K562 (cell line): Measurements from ENCODE around the gene MICALL2. TPM values are rescaled to one million over a fixed set of nuclear protein-coding genes. Genes with fewer than 3 reads are reported as not detected.
A peak's percentile ranks its signal among the peaks of the same experiment; 100 is the strongest.

Experiments used
- ATAC-seq: fragments of 200-7000 bp; cut with Tn5 transposase; 3 replicates; pipeline ENCODE4 v1.9.1; 2020; ENCODE audit warnings: moderate library complexity
- BruUV-seq: library from RNA; stranded (reverse); fragments of 400-500 nt; replicated peaks from 2 replicates; lab custom pipeline; 2021; lab: Mats Ljungman, UMichigan
- CTCF ChIA-PET: fragments of 300-600 bp; formaldehyde crosslinking; extraction: SDS; loops from one replicate; lab custom pipeline; 2021; ENCODE audit warnings: low intra/inter-chr PET ratio; lab: Yijun Ruan, JAX
- POLR2A ChIA-PET: fragments of 300-600, 350-650 bp; sonication (Branson Sonifier 250); formaldehyde crosslinking; extraction: SDS; loops from one replicate; lab custom pipeline; 2021; ENCODE audit warnings: antibody characterized with exemption, inconsistent platforms; lab: Yijun Ruan, JAX
- DNase-seq, 4 experiments: peaks; one replicate each; pipeline versions ENCODE4 v3.0.0 to v3.0.0-alpha.2; 2011 to 2018; ENCODE audit warnings: low spot score in 3 of 4, mixed read lengths in 3 of 4; ENCODE audit errors: extremely low read depth in 1 of 4
- FAIRE-seq: peaks from 2 replicates; lab custom pipeline; 2011; peaks lifted over from hg19 to GRCh38; lab: Jason Lieb, UNC
- H2AFZ ChIP-seq: 2 replicates; pipeline ENCODE4 v1.6.0; 2011; ENCODE audit warnings: low read depth, low read length, control low read depth, inconsistent platforms
- H3K27ac ChIP-seq: fragments of 200-600 bp; 3 replicates; pipeline ENCODE4 v1.8.0; 2011; ENCODE audit warnings: low read depth, mild to moderate bottlenecking, control low read depth, inconsistent platforms, low read length, moderate library complexity, mixed read lengths; ENCODE audit errors: extremely low read depth
- H3K27me3 ChIP-seq, 2 experiments: fragments of 300-600 bp in 1 of 2; 2 replicates in 1 of 2; 3 replicates in 1 of 2; pipeline versions ENCODE4 v1.6.0 to v1.8.0; 2011; ENCODE audit warnings: inconsistent platforms in 2 of 2, low read length in 2 of 2, mild to moderate bottlenecking in 1 of 2, mixed read lengths in 1 of 2, moderate library complexity in 1 of 2; ENCODE audit not compliant: control insufficient read depth in 2 of 2, insufficient read depth in 2 of 2
- H3K36me3 ChIP-seq: fragments of 300-600 bp; 3 replicates; pipeline ENCODE4 v1.8.0; 2011; ENCODE audit warnings: mild to moderate bottlenecking, low read length, inconsistent platforms; ENCODE audit not compliant: control insufficient read depth, insufficient read depth
- H3K4me1 ChIP-seq, 2 experiments: fragments of 200-600 bp in 1 of 2; replicated peaks in 1 of 2; 2 replicates in 1 of 2; 3 replicates in 1 of 2; pipeline versions ENCODE4 v1.5.1 to v1.8.0; 2011; ENCODE audit warnings: inconsistent platforms in 2 of 2, low read length in 2 of 2, mild to moderate bottlenecking in 1 of 2, mixed read lengths in 1 of 2, moderate library complexity in 1 of 2; ENCODE audit not compliant: control insufficient read depth in 2 of 2, insufficient read depth in 2 of 2
- H3K4me2 ChIP-seq: 2 replicates; pipeline ENCODE4 v1.6.1; 2011; ENCODE audit warnings: low read length, control low read depth, inconsistent platforms, mixed read lengths; ENCODE audit not compliant: insufficient read depth
- H3K4me3 ChIP-seq: fragments of 200-600 bp; sonication (generic), shearing (Covaris generic); 2 replicates; pipeline ENCODE4 v1.5.1; 2016; ENCODE audit warnings: control low read depth, inconsistent platforms
- H3K79me2 ChIP-seq: fragments of 200-600 bp; 3 replicates; pipeline ENCODE4 v1.8.0; 2011; ENCODE audit warnings: low read length, inconsistent platforms; ENCODE audit not compliant: control insufficient read depth, insufficient read depth
- H3K9ac ChIP-seq, 2 experiments: 2 replicates each; pipeline versions ENCODE4 v1.6.0 to v1.6.1; 2011; ENCODE audit warnings: low read depth in 2 of 2, low read length in 2 of 2, control low read depth in 1 of 2, inconsistent platforms in 1 of 2, mild to moderate bottlenecking in 1 of 2, mixed read lengths in 1 of 2; ENCODE audit not compliant: insufficient read depth in 1 of 2
- H3K9me1 ChIP-seq: one replicate; pipeline ENCODE4 v1.6.0; 2011; ENCODE audit warnings: inconsistent platforms, mild to moderate bottlenecking, low read length, moderate library complexity; ENCODE audit not compliant: control insufficient read depth, insufficient read depth
- H3K9me3 ChIP-seq: replicated peaks from 2 replicates; pipeline ENCODE4 v1.5.1; 2011; ENCODE audit warnings: low read depth, low read length, inconsistent platforms; ENCODE audit not compliant: control insufficient read depth, insufficient read depth
- H4K20me1 ChIP-seq: replicated peaks from 2 replicates; pipeline ENCODE4 v1.6.1; 2011; ENCODE audit warnings: low read length, inconsistent platforms, mixed read lengths; ENCODE audit not compliant: control insufficient read depth, insufficient read depth
- CTCF ChIP-seq, 3 experiments: IDR thresholded peaks in 2 of 3; conservative IDR thresholded peaks in 1 of 3; 2 replicates each; pipeline ENCODE4 v1.5.1; 2011 to 2012; ENCODE audit warnings: low read length in 3 of 3, mild to moderate bottlenecking in 3 of 3, control low read depth in 2 of 3, improper control_type of control experiment in 1 of 3, inconsistent platforms in 1 of 3, low read depth in 1 of 3, mixed read lengths in 1 of 3, moderate library complexity in 1 of 3; ENCODE audit not compliant: insufficient read depth in 2 of 3
- FOXJ3 ChIP-seq: sonication (generic); formaldehyde crosslinking; IDR thresholded peaks from 2 replicates; pipeline ENCODE4 v1.4.0; 2020; ENCODE audit warnings: mild to moderate bottlenecking, missing genetic modification reagents
- MEIS2 ChIP-seq: fragments of 450-650 bp; IDR thresholded peaks from 2 replicates; pipeline ENCODE4 v1.6.1; 2014; ENCODE audit warnings: mild to moderate bottlenecking; ENCODE audit not compliant: partially characterized antibody
- MXD1 ChIP-seq: fragments of 250-450 bp; sonication (Bioruptor Pico); IDR thresholded peaks from 2 replicates; pipeline ENCODE4 v1.8.0; 2021; ENCODE audit warnings: borderline replicate concordance, mild to moderate bottlenecking, moderate library complexity; ENCODE audit not compliant: poor library complexity, severe bottlenecking
- NFE2L1 ChIP-seq: fragments of 450-650 bp; IDR thresholded peaks from 2 replicates; pipeline ENCODE4 v1.6.1; 2016; ENCODE audit warnings: missing genetic modification characterization, low read depth, mild to moderate bottlenecking, missing compliant biosample characterization, moderate library complexity, borderline replicate concordance
- TGIF2 ChIP-seq: sonication (generic); formaldehyde crosslinking; IDR thresholded peaks from 2 replicates; pipeline ENCODE4 v1.8.1; 2022; ENCODE audit warnings: mild to moderate bottlenecking, missing genetic modification reagents, moderate library complexity
- ZNF589 ChIP-seq: fragments of 200-800 bp; sonication (Bioruptor generic); IDR thresholded peaks from 2 replicates; pipeline ENCODE4 v1.6.1; 2016; ENCODE audit warnings: low read depth, missing genetic modification characterization, missing compliant biosample characterization
- WGBS: fragments of 100-300 bp; shearing (Covaris generic); methylation state at CpG from one replicate; pipeline ENCODE4 v1.1.6; 2016; ENCODE audit warnings: low coverage, mixed read lengths; ENCODE audit not compliant: insufficient coverage; ENCODE audit errors: missing lambda C conversion rate; 5-methylcytosine and 5-hydroxymethylcytosine counted together
- in situ Hi-C: fragments of 300-500 bp; cut with MboI; formaldehyde crosslinking; loops from 4 replicates; pipeline ENCODE4 v1.15.0; 2018; ENCODE audit warnings: inconsistent platforms, mixed read lengths
- intact Hi-C: fragments of 100-400 bp; cut with micrococcal nuclease; formaldehyde crosslinking; loops from 2 replicates; pipeline ENCODE4 v1.14.2; 2022
- polyA plus RNA-seq, 8 experiments: library from polyadenylated mRNA; depleted of rRNA in 4 of 8; stranded (reverse) in 5 of 8; unstranded in 3 of 8; fragments of >200 nt; fragmentation: Nextera tagmentation in 2 of 8; fragmentation: Illumina TruSeq in 1 of 8; extraction: Ambion mirVana in 2 of 8; extraction: Trizol in 1 of 8; gene quantifications; 2 replicates each; pipeline versions ENCODE4 v1.2.1 to v1.2.3, GENCODE V29; 2011 to 2014; ENCODE audit warnings: inconsistent platforms in 1 of 8, missing spikeins in 1 of 8
- total RNA-seq, 7 experiments: library from RNA; depleted of rRNA in 6 of 7; stranded (reverse); fragments of >200 nt in 6 of 7; fragmentation: Illumina TruSeq in 2 of 7; extraction: Trizol in 2 of 7; gene quantifications; 2 replicates each; pipeline versions ENCODE4 v1.2.1 to v1.2.3, GENCODE V29; 2011 to 2021; ENCODE audit warnings: low replicate concordance in 1 of 7

MICALL2 gene
- total and polyA plus RNA-seq, 9 of the 15 experiments (the other 6 are each of a cell fraction or from before 2014, with no cell fraction given): 1.8 to 103 (median 17.0) TPM

- TF ChIP-seq TGIF2: no peak
- TF ChIP-seq ZNF589: no peak
- TF ChIP-seq CTCF (IDR thresholded peaks at IDR 0.05 in 2 of 3, conservative IDR thresholded peaks at IDR 0.05 in 1 of 3; ENCODE audit: insufficient read depth in 2 of 3, low read depth in 1 of 3, low read length in 3 of 3): peak in 1 of 3 experiments; percentile 28; a peak in 1 of 6 replicates
- no peak for TF ChIP-seq NFE2L1 (tag)
- no peak for TF ChIP-seq MEIS2
- TF ChIP-seq FOXJ3 (CRISPR knock-in tag): no peak
- no peak for TF ChIP-seq MXD1 (CRISPR knock-in tag)
- Histone ChIP-seq H3K9me3 (no peaks in the 10 kb centered on the region), H4K20me1 (no peaks in the 10 kb centered on the region), H3K4me3 (no peak overlapping the region), H3K27me3 (peaks cover 34 to 63% of the 10 kb centered on the region in 2 experiments; a peak in 4 of 5 replicates), H3K9me1 (no peaks in the 10 kb centered on the region), H3K4me2 (no peak overlapping the region), H3K9ac (no peak overlapping the region), H3K79me2 (no peaks in the 10 kb centered on the region), H3K36me3 (no peaks in the 10 kb centered on the region), H3K27ac (no peak overlapping the region), H3K4me1 (peaks cover 0 to 24% of the 10 kb centered on the region in 2 experiments; a peak in 1 of 5 replicates), H2AFZ (no peak overlapping the region)
- in situ Hi-C loops: no loop called here
- FAIRE-seq (no peak), DNase-seq (no peak), ATAC-seq (peak; percentile 49)
- 3% methylated on average over 35 of the region's 38 CpGs for WGBS
- intact Hi-C loops: no loop called here
- no TSS peak for BruUV-seq
- ChIA-PET CTCF (no interaction called here), POLR2A (no interaction called here)
These were observed 73.3 kb downstream of the MICALL2 start for GRCh38 chr7:1385809-1386622.
